SW480 (cell line): Measurements from ENCODE around the gene H2AZ2.
"Not testable (repeated sequence)": the region's sequence is repeated elsewhere in the genome, so short reads cannot be mapped to it uniquely, and the experiment has no call there.

ENCODE experiments used
- DNase-seq: peaks from one replicate; pipeline ENCODE4 v3.0.0-alpha.2; 2016; ENCODE audit warnings: low spot score

H2AZ2 gene

DNA sequence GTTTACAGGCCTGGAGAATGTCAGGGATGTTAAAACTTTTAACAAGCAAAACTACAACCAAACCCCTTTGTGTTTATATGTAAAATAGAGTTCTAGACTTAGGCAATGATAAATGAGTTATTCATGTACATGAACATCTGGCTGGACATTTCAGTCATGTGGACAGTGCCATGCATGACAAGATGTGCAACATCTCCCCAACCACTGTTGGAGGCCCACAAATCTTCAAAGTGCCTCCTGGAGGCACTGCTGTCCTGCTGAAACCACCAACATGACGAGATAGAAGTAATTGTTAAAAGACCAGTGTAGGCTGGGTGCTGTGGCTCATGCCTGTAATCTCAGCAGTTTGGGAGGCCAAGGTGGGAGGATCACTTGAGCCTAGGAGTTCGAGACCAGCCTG, 33.0 kb downstream of the H2AZ2 start:
- no peak for DNase-seq

GRCh38 chr7:44811571-44811970, 36.3 kb downstream of the H2AZ2 start:
- no peak for DNase-seq

GRCh38 chr7:44811093-44811492, 36.8 kb downstream of the H2AZ2 start:
- DNase-seq: no peak

- peak; percentile 56 for DNase-seq
Observed at GRCh38 chr7:44808914-44809393, 38.9 kb downstream of the H2AZ2 start.

GRCh38 chr7:44805950-44806349, 41.9 kb downstream of the H2AZ2 start:
- DNase-seq: peak; percentile 59

DNA sequence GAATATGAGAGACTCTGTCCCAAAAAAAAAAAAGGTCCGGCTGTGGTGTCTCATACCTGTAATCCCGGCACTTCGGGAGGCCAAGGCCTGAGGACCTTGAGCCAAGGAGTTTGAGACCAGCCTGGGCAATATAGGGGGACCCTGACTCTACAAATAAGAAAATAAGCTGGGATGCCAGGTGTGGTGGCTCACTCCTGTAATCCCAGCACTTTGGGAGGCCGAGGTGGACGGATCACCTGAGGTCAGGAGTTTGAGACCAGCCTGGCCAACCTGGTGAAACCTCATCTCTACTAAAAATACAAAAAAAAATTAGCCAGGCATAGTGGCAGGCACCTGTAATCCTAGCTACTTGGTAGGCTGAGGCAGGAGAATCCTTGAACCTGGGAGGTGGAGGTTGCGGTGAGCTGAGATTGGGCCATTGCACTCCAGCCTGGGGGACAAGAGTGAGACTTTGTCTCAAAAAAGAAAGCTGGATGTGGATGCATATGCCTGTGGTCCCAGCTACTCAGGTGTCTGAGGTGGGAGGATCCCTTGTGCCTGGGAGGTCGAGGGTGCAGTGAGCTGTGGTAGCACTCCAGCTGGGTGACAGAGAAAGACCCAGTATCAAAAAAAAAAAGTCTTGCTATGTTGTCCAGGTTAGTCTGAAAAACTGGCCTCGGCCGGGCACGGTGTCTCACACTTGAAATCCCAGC, 43.9 kb downstream of the H2AZ2 start:
- not testable (repeated sequence) for DNase-seq

GRCh38 chr7:44802418-44803025, 45.4 kb downstream of the H2AZ2 start:
- DNase-seq: no peak

DNA sequence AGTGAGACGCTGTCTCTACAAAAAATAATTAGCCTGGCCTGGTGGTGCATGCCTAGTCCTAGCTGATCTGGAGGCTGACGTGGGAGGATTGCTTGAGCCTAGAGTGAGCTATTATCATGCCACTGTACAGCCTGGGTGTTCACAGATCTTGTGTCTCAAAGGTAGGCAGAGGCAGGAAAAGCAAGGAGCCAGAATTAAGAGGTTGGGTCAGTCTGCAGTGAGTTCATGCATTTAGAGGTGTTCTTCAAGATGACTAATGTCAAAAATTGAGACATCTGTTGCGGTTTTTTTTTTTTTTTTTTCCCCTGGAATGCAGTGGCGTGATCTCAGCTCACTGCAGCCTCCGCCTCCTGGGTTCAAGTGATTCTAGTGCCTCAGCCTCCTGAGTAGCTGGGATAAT, 46.0 kb downstream of the H2AZ2 start:
- no peak for DNase-seq

- DNase-seq: no peak
Observed at GRCh38 chr7:44799939-44800338, 47.9 kb downstream of the H2AZ2 start.

DNA sequence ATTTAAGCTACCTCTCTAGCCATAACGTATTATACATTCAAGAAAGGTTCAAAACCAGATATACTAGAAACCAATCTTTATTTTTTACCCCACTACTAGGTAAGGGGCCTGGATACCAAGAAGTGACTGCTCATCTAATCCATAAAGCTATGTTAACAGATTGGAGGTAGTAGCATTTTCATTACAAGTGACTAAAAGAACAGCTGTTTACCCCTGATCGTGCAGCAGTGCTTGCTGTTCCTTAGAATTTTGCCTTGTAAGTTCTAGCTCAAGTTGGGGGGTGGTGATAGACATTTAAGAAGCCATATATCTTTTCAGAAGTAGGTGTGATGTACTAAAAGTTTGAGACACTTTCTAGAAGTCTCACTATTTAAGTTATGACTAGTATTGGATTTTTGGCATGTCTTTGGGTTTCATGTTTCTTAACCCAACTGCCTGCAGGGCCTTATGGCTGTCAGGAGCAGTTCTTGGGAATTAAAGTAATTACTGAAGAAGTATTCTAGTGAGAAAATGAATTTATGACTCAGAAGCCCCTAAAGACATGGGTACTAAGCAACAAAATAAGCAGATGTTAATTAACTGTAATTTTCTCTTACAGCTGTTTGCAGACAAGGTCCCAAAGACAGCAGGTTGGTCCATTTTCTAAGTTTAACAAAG, 49.1 kb downstream of the H2AZ2 start:
- DNase-seq: no peak

GRCh38 chr7:44797329-44798258, 50.3 kb downstream of the H2AZ2 start:
- peak; percentile 92 for DNase-seq

DNA sequence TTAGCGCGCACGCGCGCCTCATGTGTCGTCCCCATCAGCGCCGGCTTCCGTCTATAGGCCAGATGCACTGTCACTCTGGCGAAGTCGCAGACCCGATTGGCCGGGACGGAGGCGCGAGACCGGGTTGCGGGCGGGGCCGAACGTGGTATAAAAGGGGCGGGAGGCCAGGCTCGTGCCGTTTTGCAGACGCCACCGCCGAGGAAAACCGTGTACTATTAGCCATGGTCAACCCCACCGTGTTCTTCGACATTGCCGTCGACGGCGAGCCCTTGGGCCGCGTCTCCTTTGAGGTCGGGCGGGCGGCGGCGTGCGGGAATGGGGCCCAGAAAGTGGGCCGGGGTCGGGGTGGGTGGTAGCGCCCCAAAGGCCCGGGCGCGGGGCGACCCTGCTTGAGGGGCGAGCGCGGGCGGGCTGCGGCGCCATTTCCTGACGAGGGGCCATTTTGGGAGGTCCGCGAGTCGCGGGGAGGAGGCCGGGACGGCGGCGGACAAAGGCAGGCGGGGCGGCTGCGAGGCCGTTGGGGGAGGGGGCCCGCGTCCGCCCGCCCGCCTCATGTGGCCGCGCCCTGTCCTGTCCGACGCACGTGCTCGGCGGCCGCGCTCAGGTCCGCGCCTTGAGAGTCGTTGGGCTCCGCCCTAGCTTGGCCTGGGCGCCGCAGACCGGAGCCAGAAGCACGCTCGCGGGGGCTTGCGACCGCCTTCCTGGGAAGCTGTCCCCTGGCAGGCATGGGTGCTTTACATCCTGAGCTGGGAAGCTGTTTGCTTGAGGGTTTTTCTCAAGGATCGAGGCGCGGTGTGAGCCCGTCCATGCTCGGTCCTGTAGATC, 51.2 kb downstream of the H2AZ2 start, which contains the start of gene PPIA:
TSS of gene PPIA (plus strand) at position 178 of the 825 bp plus-strand sequence. CDS start at position 222, 44 bp downstream.
- DNase-seq: peak; percentile 99

DNA sequence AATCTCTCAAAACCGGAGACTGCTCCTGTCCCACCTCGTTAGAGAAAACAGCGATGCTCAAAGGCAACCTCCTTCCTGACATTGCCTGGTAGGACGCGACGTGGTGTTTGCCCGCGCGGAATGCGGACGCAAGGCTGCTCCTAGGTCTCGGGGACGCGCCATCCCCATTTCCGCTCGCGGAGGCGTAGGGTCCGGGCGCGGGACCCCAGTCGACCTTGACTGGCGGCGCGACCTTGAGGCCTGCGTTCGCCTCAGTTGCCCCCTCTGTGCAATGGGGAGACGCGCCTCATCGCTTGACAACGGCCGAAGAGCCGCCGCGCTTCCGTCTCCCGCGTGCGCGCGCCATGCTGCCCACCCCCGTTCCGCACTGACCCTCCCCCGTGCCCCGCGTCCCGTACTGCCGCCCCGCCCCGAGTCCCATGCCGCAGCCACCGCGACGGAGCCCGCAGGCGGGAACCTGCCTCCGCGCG, 51.8 kb downstream of the H2AZ2 start:
- peak; percentile 78 for DNase-seq

GRCh38 chr7:44794331-44794730, 53.6 kb downstream of the H2AZ2 start:
- no peak for DNase-seq

- no peak for DNase-seq
Observed at GRCh38 chr7:44793919-44794318, 54.0 kb downstream of the H2AZ2 start.

DNA sequence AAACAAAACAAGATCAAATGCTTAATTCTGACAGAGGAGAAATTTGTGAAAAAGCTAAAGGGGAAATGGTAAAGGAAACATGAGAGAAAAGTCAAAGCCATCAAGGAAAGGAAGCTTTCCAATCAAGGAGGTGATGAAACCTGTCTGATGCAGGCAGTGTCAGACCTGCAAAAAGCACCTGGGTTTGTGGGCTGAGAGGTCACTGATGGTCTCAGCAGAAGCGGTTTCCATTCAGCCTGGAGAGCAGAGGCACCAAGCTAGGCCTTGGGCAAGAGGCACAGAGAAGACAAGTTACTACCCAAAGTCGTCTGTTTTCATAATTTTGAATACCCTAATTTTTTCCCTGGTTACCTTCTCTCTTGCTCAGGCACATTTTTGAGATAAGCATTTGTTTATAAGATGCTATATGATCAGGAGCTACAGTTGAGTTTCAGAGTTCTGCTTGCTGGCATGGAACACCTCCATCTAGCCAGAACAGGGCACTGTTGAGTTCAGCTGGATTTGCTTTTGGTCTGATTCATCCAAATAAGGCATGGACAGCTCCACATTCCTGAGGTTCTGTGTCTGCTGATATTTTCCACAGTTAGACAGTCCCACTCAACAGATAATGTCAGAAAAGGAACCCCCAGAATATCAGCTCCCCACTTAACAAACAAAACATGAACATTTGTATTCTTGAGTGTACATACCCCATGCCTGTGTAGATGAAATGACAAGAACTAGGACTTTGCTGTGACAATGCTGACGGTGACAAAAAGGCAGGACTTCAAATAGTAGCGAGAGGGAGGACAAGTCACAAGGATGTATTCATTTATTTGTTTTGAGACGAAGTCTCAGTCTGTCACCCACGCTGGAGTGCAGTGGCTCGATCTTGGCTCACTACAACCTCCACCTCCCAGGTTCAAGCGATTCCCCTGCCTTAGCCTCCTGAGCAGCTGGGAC, 56.3 kb downstream of the H2AZ2 start:
- DNase-seq: no peak

DNA sequence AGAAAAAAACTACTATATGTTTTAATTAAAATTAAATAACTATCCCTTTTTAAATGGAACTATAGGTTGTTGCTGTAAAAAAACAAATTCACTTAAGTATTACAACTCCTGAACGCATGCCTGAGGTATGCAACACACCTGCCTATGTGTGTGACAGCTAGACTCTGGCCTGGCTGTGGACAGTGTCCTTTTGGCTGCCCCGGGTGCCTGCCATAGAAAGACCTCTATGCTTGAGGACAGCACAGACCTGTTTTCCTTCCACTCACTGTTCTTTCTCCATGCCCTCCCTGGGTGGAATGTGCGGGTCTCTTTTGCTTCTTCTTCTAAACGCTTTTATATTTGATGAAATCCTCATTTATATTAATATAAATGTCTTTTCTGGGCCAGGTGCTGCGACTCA, 57.9 kb downstream of the H2AZ2 start:
- no peak for DNase-seq

GRCh38 chr7:44787762-44788161, 60.1 kb downstream of the H2AZ2 start:
- no peak for DNase-seq

GRCh38 chr7:44787041-44787440, 60.8 kb downstream of the H2AZ2 start:
- no peak for DNase-seq

DNA sequence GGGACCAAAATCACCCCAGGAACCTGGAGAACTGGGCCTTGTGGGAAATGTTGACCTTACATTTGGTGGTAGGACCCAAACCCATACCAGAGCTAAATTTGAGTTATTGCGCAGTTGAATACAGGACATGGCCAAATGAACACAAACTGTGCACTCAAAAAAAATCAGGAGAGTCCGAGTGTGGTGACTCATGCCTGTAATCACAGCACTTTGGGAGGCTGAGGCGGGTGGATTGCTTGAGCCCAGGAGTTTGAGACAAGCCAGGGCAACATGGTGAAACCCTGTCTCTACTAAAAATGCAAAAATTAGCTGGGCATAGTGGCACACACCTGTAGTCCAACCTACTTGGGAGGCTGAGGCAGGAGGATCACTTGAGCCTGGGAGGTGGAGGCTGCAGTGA, 62.7 kb downstream of the H2AZ2 start:
- DNase-seq: not testable (repeated sequence)
